HepG2 (cell line): ENCODE results near the gene GPX5. TPM values are rescaled to one million over a fixed set of nuclear protein-coding genes. Genes with fewer than 3 reads are reported as not detected.
A peak's percentile ranks its signal among the peaks of the same experiment; 100 is the strongest.

Experiments used
- ATAC-seq: fragments of 200-7000 bp; cut with Tn5 transposase; 3 replicates; pipeline ENCODE4 v1.9.1; 2020; ENCODE audit warnings: mild to moderate bottlenecking, moderate library complexity
- BruUV-seq: library from RNA; stranded (reverse); fragments of 400-500 nt; replicated peaks from 2 replicates; lab custom pipeline; 2021; lab: Mats Ljungman, UMichigan
- CTCF ChIA-PET: fragments of 300-600 bp; formaldehyde crosslinking; extraction: SDS; loops from one replicate; lab custom pipeline; 2021; ENCODE audit warnings: low total read pairs, inconsistent platforms, low intra/inter-chr PET ratio; lab: Yijun Ruan, JAX
- POLR2A ChIA-PET: fragments of 350-600 bp; sonication (Branson Sonifier 250); formaldehyde crosslinking; loops from one replicate; lab custom pipeline; 2020; ENCODE audit warnings: antibody characterized with exemption, inconsistent platforms; lab: Yijun Ruan, JAX
- DNase-seq: peaks from one replicate; pipeline ENCODE4 v3.0.0-alpha.2; 2015; ENCODE audit warnings: low spot score
- FAIRE-seq: peaks from 3 replicates; lab custom pipeline; 2011; peaks lifted over from hg19 to GRCh38; lab: Jason Lieb, UNC
- H2AFZ ChIP-seq: one replicate; pipeline ENCODE4 v1.6.1; 2011; ENCODE audit warnings: low read length, inconsistent platforms
- H3K27ac ChIP-seq: fragments of 300-600 bp; 3 replicates; pipeline ENCODE4 v1.8.0; 2011; ENCODE audit warnings: mixed run types, mild to moderate bottlenecking, mixed read lengths, low read length, inconsistent platforms; ENCODE audit not compliant: insufficient read depth; ENCODE audit errors: extremely low read length
- H3K27me3 ChIP-seq, 2 experiments: fragments of 200-600 bp in 1 of 2; 2 replicates in 1 of 2; 3 replicates in 1 of 2; pipeline versions ENCODE4 v1.6.0 to v1.8.0; 2011; ENCODE audit warnings: low read length in 2 of 2, mild to moderate bottlenecking in 2 of 2, moderate library complexity in 2 of 2, inconsistent platforms in 1 of 2; ENCODE audit not compliant: insufficient read depth in 2 of 2, control insufficient read depth in 1 of 2
- H3K36me3 ChIP-seq, 2 experiments: fragments of 200-600 bp in 1 of 2; replicated peaks in 1 of 2; 2 replicates in 1 of 2; 3 replicates in 1 of 2; pipeline versions ENCODE4 v1.5.1 to v1.8.0; 2011; ENCODE audit warnings: low read length in 2 of 2, inconsistent platforms in 1 of 2; ENCODE audit not compliant: insufficient read depth in 2 of 2, control insufficient read depth in 1 of 2
- H3K4me1 ChIP-seq: 2 replicates; pipeline ENCODE4 v1.5.1; 2012; ENCODE audit warnings: low read length, inconsistent platforms; ENCODE audit not compliant: insufficient read depth
- H3K4me2 ChIP-seq: 2 replicates; pipeline ENCODE4 v1.6.0; 2011; ENCODE audit warnings: low read depth, low read length, inconsistent platforms
- H3K4me3 ChIP-seq, 3 experiments: fragments of 200-600 bp in 1 of 3; sonication (generic), shearing (Covaris generic) in 1 of 3; replicated peaks in 1 of 3; 2 replicates each; pipeline ENCODE4 v1.5.1; 2011 to 2016; ENCODE audit warnings: low read length in 3 of 3, inconsistent platforms in 2 of 3, low read depth in 2 of 3, mild to moderate bottlenecking in 2 of 3, control low read depth in 1 of 3, mixed read lengths in 1 of 3; ENCODE audit not compliant: insufficient read depth in 1 of 3
- H3K79me2 ChIP-seq: one replicate; pipeline ENCODE4 v1.6.1; 2011; ENCODE audit warnings: low read length, inconsistent platforms; ENCODE audit not compliant: insufficient read depth
- H3K9ac ChIP-seq: 2 replicates; pipeline ENCODE4 v1.6.0; 2011; ENCODE audit warnings: mild to moderate bottlenecking, low read depth, low read length, inconsistent platforms; ENCODE audit not compliant: insufficient read depth
- H3K9me3 ChIP-seq: 2 replicates; pipeline ENCODE4 v1.5.1; 2012; ENCODE audit warnings: mild to moderate bottlenecking, low read length
- H4K20me1 ChIP-seq: 2 replicates; pipeline ENCODE4 v1.6.0; 2011; ENCODE audit warnings: inconsistent platforms, mild to moderate bottlenecking, low read length, moderate library complexity; ENCODE audit not compliant: insufficient read depth
- ARNTL ChIP-seq: sonication (generic); formaldehyde crosslinking; IDR thresholded peaks from 2 replicates; pipeline ENCODE4 v1.4.0; 2020; ENCODE audit warnings: mild to moderate bottlenecking, missing genetic modification reagents
- DDIT3 ChIP-seq: sonication (generic); formaldehyde crosslinking; IDR thresholded peaks from 2 replicates; pipeline ENCODE4 v1.4.0; 2020; ENCODE audit warnings: mild to moderate bottlenecking, missing genetic modification reagents
- ELF1 ChIP-seq: sonication (generic); formaldehyde crosslinking; IDR thresholded peaks from 2 replicates; pipeline ENCODE4 v1.4.0; 2020; ENCODE audit warnings: missing genetic modification reagents
- ERF ChIP-seq: IDR thresholded peaks from 2 replicates; pipeline ENCODE4 v1.6.1; 2018; ENCODE audit warnings: missing biosample characterization, missing genetic modification reagents
- ESRRA ChIP-seq: sonication (generic); formaldehyde crosslinking; IDR thresholded peaks from 2 replicates; pipeline ENCODE4 v1.5.1; 2020; ENCODE audit warnings: mild to moderate bottlenecking, low read depth, missing genetic modification reagents
- FOXK2 ChIP-seq: fragments of 450-650 bp; IDR thresholded peaks from 2 replicates; pipeline ENCODE4 v1.6.1; 2016
- NBN ChIP-seq: fragments of 450-650 bp; conservative IDR thresholded peaks from 2 replicates; pipeline ENCODE4 v1.6.1; 2017
- NFIC ChIP-seq: IDR thresholded peaks from 2 replicates; pipeline ENCODE4 v1.6.1; 2012; ENCODE audit warnings: mild to moderate bottlenecking, low read length, inconsistent platforms
- NR2F1 ChIP-seq, 2 experiments: fragments of 450-650 bp in 1 of 2; formaldehyde crosslinking in 1 of 2; IDR thresholded peaks; 2 replicates each; pipeline versions ENCODE4 v1.5.0 to v1.6.1; 2016 to 2020; ENCODE audit warnings: mild to moderate bottlenecking in 1 of 2, missing compliant biosample characterization in 1 of 2, missing genetic modification reagents in 1 of 2, moderate library complexity in 1 of 2
- RARA ChIP-seq: IDR thresholded peaks from 2 replicates; pipeline ENCODE4 v1.6.1; 2016; ENCODE audit warnings: missing genetic modification reagents, missing compliant biosample characterization
- RARG ChIP-seq: sonication (generic); formaldehyde crosslinking; IDR thresholded peaks from 2 replicates; pipeline ENCODE4 v1.4.0; 2020; ENCODE audit warnings: low read depth, mild to moderate bottlenecking, missing genetic modification reagents
- TAF15 ChIP-seq: fragments of 200-400 bp; formaldehyde crosslinking; IDR thresholded peaks from one replicate; pipeline ENCODE4 v1.6.1; 2018; ENCODE audit warnings: mild to moderate bottlenecking, low read depth, low read length; ENCODE audit not compliant: poor library complexity, severe bottlenecking
- ZBTB39 ChIP-seq: sonication (generic); formaldehyde crosslinking; IDR thresholded peaks from 2 replicates; pipeline ENCODE4 v1.5.0; 2020; ENCODE audit warnings: missing genetic modification reagents
- ZFP1 ChIP-seq: IDR thresholded peaks from 2 replicates; pipeline ENCODE4 v1.6.1; 2016
- ZNF101 ChIP-seq: sonication (generic); formaldehyde crosslinking; IDR thresholded peaks from 2 replicates; pipeline ENCODE4 v1.4.0; 2020; ENCODE audit warnings: mild to moderate bottlenecking, low read depth, missing genetic modification reagents, borderline replicate concordance
- ZNF354B ChIP-seq: sonication (generic); formaldehyde crosslinking; IDR thresholded peaks from 2 replicates; pipeline ENCODE4 v1.8.0; 2022; ENCODE audit warnings: mild to moderate bottlenecking, missing genetic modification reagents
- ZNF441 ChIP-seq: sonication (generic); formaldehyde crosslinking; IDR thresholded peaks from 2 replicates; pipeline ENCODE4 v1.7.0; 2021; ENCODE audit warnings: missing genetic modification reagents, borderline replicate concordance
- ZNF691 ChIP-seq: sonication (generic); formaldehyde crosslinking; IDR thresholded peaks from 2 replicates; pipeline ENCODE4 v1.4.0; 2020; ENCODE audit warnings: missing genetic modification reagents, low read depth, mild to moderate bottlenecking, borderline replicate concordance
- WGBS: methylation state at CpG from one replicate; pipeline ENCODE4 v1.1.6; 2017; ENCODE audit warnings: low lambda C conversion rate; 5-methylcytosine and 5-hydroxymethylcytosine counted together
- in situ Hi-C: cut with HindIII; loops from 2 replicates; pipeline ENCODE4 v1.10.0; 2017; ENCODE audit warnings: low pct_unique_long_range_greater_than_20kb; ENCODE audit not compliant: extremely low pct_ligation_motif_present
- intact Hi-C: fragments of 100-400 bp; cut with micrococcal nuclease; formaldehyde crosslinking; loops from one replicate; pipeline ENCODE4 v1.10.0; 2022; ENCODE audit not compliant: unreplicated experiment
- polyA plus RNA-seq, 8 experiments: library from polyadenylated mRNA; depleted of rRNA in 3 of 8; stranded (reverse) in 7 of 8; unstranded in 1 of 8; fragments of >200 nt; fragmentation: Illumina TruSeq in 4 of 8; extraction: Trizol in 4 of 8; gene quantifications; 2 replicates each; pipeline versions ENCODE4 v1.2.1 to v1.2.3, GENCODE V29; 2011 to 2016; ENCODE audit warnings: low read depth in 4 of 8, missing spikeins in 1 of 8, mixed read lengths in 1 of 8; ENCODE audit not compliant: insufficient read depth in 1 of 8
- total RNA-seq, 5 experiments: library from RNA; depleted of rRNA; stranded (reverse); fragments of >200 nt; fragmentation: Illumina TruSeq; extraction: Trizol; gene quantifications; 2 replicates each; pipeline ENCODE4 v1.2.3, GENCODE V29; 2016; ENCODE audit warnings: low read depth in 1 of 5

GPX5 gene
- total and polyA plus RNA-seq, 2 of the 13 experiments (the other 11 are each of a cell fraction or from before 2014, with no cell fraction given) = not detected

- intact Hi-C loops = no loop called here
- BruUV-seq = no TSS peak
- WGBS = 21% methylated on average over 3 of the region's 3 CpGs
- no peak overlapping the region for H3K27ac ChIP-seq
- H3K4me3 ChIP-seq = no peak overlapping the region
- H4K20me1 ChIP-seq = no peaks in the 10 kb centered on the region
- no peak for ATAC-seq
- no peak for FAIRE-seq
- no peak overlapping the region for H3K4me2 ChIP-seq
- no peaks in the 10 kb centered on the region for H3K79me2 ChIP-seq
- in situ Hi-C loops = no loop called here
- H3K36me3 ChIP-seq = no peaks in the 10 kb centered on the region
- no peak overlapping the region for H3K9ac ChIP-seq
- H3K4me1 ChIP-seq = peaks cover 28% of the 10 kb centered on the region
- no peaks in the 10 kb centered on the region for H3K9me3 ChIP-seq
- H2AFZ ChIP-seq = no peak overlapping the region
- ChIA-PET CTCF (no interaction called here), POLR2A (no interaction called here)
- no peak for DNase-seq
- TF ChIP-seq ZNF441 (no peak), NBN (no peak), ZNF354B (CRISPR knock-in tag) (no peak), TAF15 (no peak), FOXK2 (no peak), NFIC (no peak), ELF1 (CRISPR knock-in tag) (peak; percentile 54), DDIT3 (CRISPR knock-in tag) (no peak)
- no peaks in the 10 kb centered on the region; a peak in 1 of 5 replicates for H3K27me3 ChIP-seq
Measured at GRCh38 chr6:28558629-28559028, 32.9 kb downstream of the GPX5 start.

- H3K27me3 ChIP-seq = no peaks in the 10 kb centered on the region
- no peaks in the 10 kb centered on the region for H3K79me2 ChIP-seq
- no peak overlapping the region for H3K4me3 ChIP-seq
- no peak overlapping the region for H3K27ac ChIP-seq
- FAIRE-seq (no peak), ATAC-seq (no peak), DNase-seq (no peak)
- H2AFZ ChIP-seq = no peak overlapping the region
- ChIA-PET POLR2A (no interaction called here), CTCF (no interaction called here)
- H3K9me3 ChIP-seq = peaks cover 22% of the 10 kb centered on the region
- no peak overlapping the region for H3K9ac ChIP-seq
- peaks cover 20% of the 10 kb centered on the region for H3K4me1 ChIP-seq
- 5% methylated on average over 3 of the region's 3 CpGs for WGBS
- intact Hi-C loops (no loop called here), in situ Hi-C loops (no loop called here)
- no TSS peak for BruUV-seq
- H4K20me1 ChIP-seq = no peaks in the 10 kb centered on the region
- no peaks in the 10 kb centered on the region for H3K36me3 ChIP-seq
- no peak overlapping the region for H3K4me2 ChIP-seq
- TF ChIP-seq ZNF691 = no peak
- no peak for TF ChIP-seq RARG
- TF ChIP-seq ZNF101 = no peak
- no peak for TF ChIP-seq ARNTL (CRISPR knock-in tag)
- no peak for TF ChIP-seq ZBTB39 (CRISPR knock-in tag)
- TF ChIP-seq ESRRA (CRISPR knock-in tag) = peak; percentile 34; the same call in 1 of the 2 replicates
- peak; percentile 11 to 20; a peak in 1 of 4 replicates for TF ChIP-seq NR2F1 (CRISPR knock-in tag; IDR thresholded peaks at IDR 0.05)
- peak; percentile 10; the same call in 1 of the 2 replicates for TF ChIP-seq RARA (CRISPR knock-in tag)
- no peak for TF ChIP-seq ZFP1 (CRISPR knock-in tag)
- TF ChIP-seq ERF = no peak
Measured at GRCh38 chr6:28563430-28564095, 37.9 kb downstream of the GPX5 start.
